ENCODE measurements around the gene LRP5.

Gene LRP5

GRCh38 chr11:68311160-68312116, 953 bp upstream of the LRP5 start:
- Mint-ChIP-seq H3K27me3 (ENCODE audit: low read depth, poor library complexity) (peaks cover 4% of the 10 kb centered on the region), H3K4me1 (peaks cover 53% of the 10 kb centered on the region), H3K27ac (peak overlapping the region; percentile 46), H3K36me3 (ENCODE audit: low read depth) (no peaks in the 10 kb centered on the region), H3K4me3 (peak overlapping the region; percentile 79), H3K9me3 (no peaks in the 10 kb centered on the region)
- DNase-seq = no peak
- TF ChIP-seq CTCF (IDR thresholded peaks at IDR 0.05) = no peak

- TF ChIP-seq CTCF (IDR thresholded peaks at IDR 0.05) = no peak
- Mint-ChIP-seq H3K27me3 (ENCODE audit: low read depth, poor library complexity) (peaks cover 7% of the 10 kb centered on the region), H3K27ac (peak overlapping the region; percentile 91)
Observed at GRCh38 chr11:68312780-68313573, 586 bp downstream of the LRP5 start.

GRCh38 chr11:68313574-68314202, 1.3 kb downstream of the LRP5 start:
- H3K9me3 Mint-ChIP-seq = no peaks in the 10 kb centered on the region
- peak overlapping the region; percentile 91 for H3K27ac Mint-ChIP-seq
- peaks cover 7% of the 10 kb centered on the region for H3K27me3 Mint-ChIP-seq (ENCODE audit: low read depth, poor library complexity)
- TF ChIP-seq CTCF (IDR thresholded peaks at IDR 0.05) = no peak
- no peak for DNase-seq
- no peaks in the 10 kb centered on the region for H3K36me3 Mint-ChIP-seq (ENCODE audit: low read depth)
- H3K4me3 Mint-ChIP-seq = peak overlapping the region; percentile 94
- peaks cover 58% of the 10 kb centered on the region for H3K4me1 Mint-ChIP-seq

More at GRCh38 chr11:68312780-68313573, 586 bp downstream of the LRP5 start:
- peak overlapping the region; percentile 94 for H3K4me3 Mint-ChIP-seq
- H3K9me3 Mint-ChIP-seq = no peaks in the 10 kb centered on the region
- H3K36me3 Mint-ChIP-seq (ENCODE audit: low read depth) = no peaks in the 10 kb centered on the region
- peak; percentile 50 for DNase-seq
- peaks cover 58% of the 10 kb centered on the region for H3K4me1 Mint-ChIP-seq

GRCh38 chr11:68314203-68315170, 2.1 kb downstream of the LRP5 start:
- TF ChIP-seq CTCF (IDR thresholded peaks at IDR 0.05) = no peak
- Mint-ChIP-seq H3K27ac (peak overlapping the region; percentile 91), H3K4me1 (peaks cover 58% of the 10 kb centered on the region), H3K9me3 (no peaks in the 10 kb centered on the region), H3K27me3 (ENCODE audit: low read depth, poor library complexity) (peaks cover 7% of the 10 kb centered on the region), H3K4me3 (peak overlapping the region; percentile 94), H3K36me3 (ENCODE audit: low read depth) (peaks cover 2% of the 10 kb centered on the region)
- DNase-seq = no peak

Data from nephron progenitor cell (in vitro differentiated cells).